Thyroid gland (tissue), 4 donors: ENCODE results near the gene SC5D. TPM values are rescaled to one million over a fixed set of nuclear protein-coding genes. Genes with fewer than 3 reads are reported as not detected.

Experiments
- DNase-seq, 2 donors: peaks; one replicate each; pipeline ENCODE4 v3.0.0-alpha.2; 2019
- H3K27ac ChIP-seq, 3 donors: fragments of 200-600 bp; sonication (generic); 1 replicate in 2 of 3; 2 replicates in 1 of 3; pipeline ENCODE4 v1.5.1; 2016 to 2019; ENCODE audit warnings: mild to moderate bottlenecking in 1 of 3, moderate library complexity in 1 of 3
- H3K27me3 ChIP-seq: fragments of 200-600 bp; sonication (generic); one replicate; pipeline ENCODE4 v1.5.1; 2019
- H3K36me3 ChIP-seq, 2 donors: fragments of 200-600 bp; sonication (generic); one replicate each; pipeline ENCODE4 v1.5.1; 2016 to 2019
- H3K4me1 ChIP-seq, 2 donors: fragments of 200-600 bp; sonication (generic); one replicate each; pipeline ENCODE4 v1.5.1; 2017 to 2019
- H3K4me3 ChIP-seq, 3 donors: fragments of 200-600 bp; sonication (generic); replicated peaks in 1 of 3; 1 replicate in 2 of 3; 2 replicates in 1 of 3; pipeline ENCODE4 v1.5.1; 2016; ENCODE audit warnings: mild to moderate bottlenecking in 1 of 3
- H3K9me3 ChIP-seq: fragments of 200-600 bp; sonication (generic); one replicate; pipeline ENCODE4 v1.5.1; 2017
- CTCF ChIP-seq, 6 experiments: fragments of 200-600 bp in 3 of 6; fragments of 450-650 bp in 3 of 6; sonication (generic) in 3 of 6; IDR thresholded peaks; one replicate each; pipeline ENCODE4 v1.5.1; 2016 to 2019; ENCODE audit warnings: antibody characterized with exemption in 6 of 6, mild to moderate bottlenecking in 2 of 6, inconsistent platforms in 1 of 6, moderate library complexity in 1 of 6
- POLR2A ChIP-seq, 2 donors: fragments of 450-650 bp; IDR thresholded peaks; one replicate each; pipeline ENCODE4 v1.6.1; 2017; ENCODE audit warnings: antibody characterized with exemption in 2 of 2, mild to moderate bottlenecking in 2 of 2, moderate library complexity in 1 of 2
- WGBS, 2 donors: methylation state at CpG; one replicate each; pipeline ENCODE4 v1.1.5; 2017; 5-methylcytosine and 5-hydroxymethylcytosine counted together
- intact Hi-C: fragments of 100-400 bp; cut with DNase I; formaldehyde crosslinking; loops from one replicate; pipeline ENCODE4 v1.15.1; 2023
- total RNA-seq, 4 donors: library from RNA; depleted of rRNA; stranded (reverse); fragments of >200 nt; gene quantifications; one replicate each; pipeline ENCODE4 v1.2.3, GENCODE V29; 2016

Gene SC5D
- total RNA-seq, 4 donors from 2014 or later: 37.2 to 68.9 (median 40.0) TPM

- TF ChIP-seq POLR2A (IDR thresholded peaks at IDR 0.05) (no peak), CTCF (IDR thresholded peaks at IDR 0.05) (no peak)
- no peaks in the 10 kb centered on the region for H3K27me3 ChIP-seq
- no peak overlapping the region for H3K27ac ChIP-seq
- H3K9me3 ChIP-seq: no peaks in the 10 kb centered on the region
- H3K36me3 ChIP-seq: no peaks in the 10 kb centered on the region
- no peak for DNase-seq
- no peak overlapping the region for H3K4me3 ChIP-seq
- peaks cover 0 to 7% of the 10 kb centered on the region in 2 donors for H3K4me1 ChIP-seq
- intact Hi-C loops: no loop called here
Observed at GRCh38 chr11:121257289-121257688, 35.3 kb upstream of the SC5D start.

- TF ChIP-seq POLR2A (IDR thresholded peaks at IDR 0.05): no peak
- no peak for TF ChIP-seq CTCF (IDR thresholded peaks at IDR 0.05)
- intact Hi-C loops: no loop called here
- DNase-seq: no peak
- 89 to 95% methylated on average over 1 of the region's 1 CpG for WGBS, 2 donors
- Histone ChIP-seq H3K9me3 (no peaks in the 10 kb centered on the region), H3K36me3 (no peaks in the 10 kb centered on the region), H3K4me3 (no peak overlapping the region), H3K27ac (no peak overlapping the region), H3K4me1 (peaks cover 0 to 7% of the 10 kb centered on the region in 2 donors), H3K27me3 (no peaks in the 10 kb centered on the region)
Observed at GRCh38 chr11:121257976-121258375, 34.6 kb upstream of the SC5D start.

GRCh38 chr11:121265586-121265985 lies 27.0 kb upstream of the SC5D start:
- intact Hi-C loops: no loop called here
- H3K4me1 ChIP-seq: no peaks in the 10 kb centered on the region
- H3K4me3 ChIP-seq: no peak overlapping the region
- no peak for TF ChIP-seq CTCF (IDR thresholded peaks at IDR 0.05)
- TF ChIP-seq POLR2A (IDR thresholded peaks at IDR 0.05): no peak
- no peak overlapping the region for H3K27ac ChIP-seq
- H3K27me3 ChIP-seq: no peaks in the 10 kb centered on the region
- no peaks in the 10 kb centered on the region for H3K9me3 ChIP-seq
- DNase-seq: no peak
- WGBS, 2 donors: 91% methylated on average over 6 of the region's 6 CpGs; no CpG with 5 or more reads in 1 of the 2 donors
- no peaks in the 10 kb centered on the region for H3K36me3 ChIP-seq

GRCh38 chr11:121268581-121268980 lies 24.0 kb upstream of the SC5D start:
- DNase-seq: no peak
- Histone ChIP-seq H3K27ac (no peak overlapping the region), H3K4me1 (no peaks in the 10 kb centered on the region), H3K36me3 (no peaks in the 10 kb centered on the region), H3K9me3 (no peaks in the 10 kb centered on the region), H3K4me3 (no peak overlapping the region), H3K27me3 (no peaks in the 10 kb centered on the region)
- 22 to 36% methylated on average over 2 of the region's 2 CpGs for WGBS, 2 donors
- intact Hi-C loops: no loop called here
- TF ChIP-seq CTCF (IDR thresholded peaks at IDR 0.05): no peak
- no peak for TF ChIP-seq POLR2A (IDR thresholded peaks at IDR 0.05)

GRCh38 chr11:121270001-121270678 lies 22.4 kb upstream of the SC5D start:
- H3K9me3 ChIP-seq: no peaks in the 10 kb centered on the region
- H3K4me1 ChIP-seq: no peaks in the 10 kb centered on the region
- no peak for DNase-seq
- H3K36me3 ChIP-seq: no peaks in the 10 kb centered on the region
- intact Hi-C loops: no loop called here
- TF ChIP-seq POLR2A (IDR thresholded peaks at IDR 0.05) (no peak), CTCF (IDR thresholded peaks at IDR 0.05) (no peak)
- 46 to 47% methylated on average over 7 of the region's 7 CpGs for WGBS, 2 donors
- no peaks in the 10 kb centered on the region for H3K27me3 ChIP-seq
- no peak overlapping the region for H3K27ac ChIP-seq
- no peak overlapping the region for H3K4me3 ChIP-seq
